HL-60/S4 (cell line): ENCODE data around the gene DLX5.
"Not testable (repeated sequence)": the region's sequence is repeated elsewhere in the genome, so short reads cannot be mapped to it uniquely, and the experiment has no call there.

ENCODE experiments used
- in situ Hi-C: fragments of 300-500 bp; cut with MboI; formaldehyde crosslinking; loops from 2 replicates; pipeline ENCODE4 v1.14.3; 2022; ENCODE audit warnings: low sequenced_read_pairs

The DLX5 gene

GRCh38 chr7:97024209-97025129 lies at the start of gene DLX5:
DLX5 (minus strand) TSS chr7:97024831; CDS start chr7:97024623, 208 bp downstream.
- in situ Hi-C loops: loop anchor here (25.0 kb wide), 1 partner anchor 1112 kb away; no protein-coding TSS in a partner anchor

GRCh38 chr7:97072025-97072424 lies 47.4 kb upstream of the DLX5 start:
- in situ Hi-C loops: not testable (repeated sequence)

- in situ Hi-C loops: no loop called here
Measured at GRCh38 chr7:97064972-97065587, 40.4 kb upstream of the DLX5 start.

- in situ Hi-C loops: no loop called here
Measured at GRCh38 chr7:97064020-97064419, 39.4 kb upstream of the DLX5 start.

- in situ Hi-C loops: loop anchor here (25.0 kb wide), 1 partner anchor 1131 kb away; no protein-coding TSS in a partner anchor
Measured at GRCh38 chr7:97043281-97043680, 18.6 kb upstream of the DLX5 start.

- in situ Hi-C loops: loop anchor here (25.0 kb wide), 1 partner anchor 1127 kb away; no protein-coding TSS in a partner anchor
Measured at GRCh38 chr7:97039374-97040065, 14.9 kb upstream of the DLX5 start.

- in situ Hi-C loops: loop anchor here (25.0 kb wide), 1 partner anchor 1122 kb away; no protein-coding TSS in a partner anchor
Measured at GRCh38 chr7:97034213-97034852, 9.7 kb upstream of the DLX5 start.

GRCh38 chr7:97027427-97028234 lies 3.0 kb upstream of the DLX5 start:
- in situ Hi-C loops: loop anchor here (25.0 kb wide), 1 partner anchor 1115 kb away; no protein-coding TSS in a partner anchor

GRCh38 chr7:97026715-97027426 lies 2.2 kb upstream of the DLX5 start:
- in situ Hi-C loops: loop anchor here (25.0 kb wide), 1 partner anchor 1115 kb away; no protein-coding TSS in a partner anchor

GRCh38 chr7:97025983-97026714 lies 1.5 kb upstream of the DLX5 start:
- in situ Hi-C loops: loop anchor here (25.0 kb wide), 1 partner anchor 1114 kb away; no protein-coding TSS in a partner anchor

GRCh38 chr7:97025130-97025499 lies 484 bp upstream of the DLX5 start:
- in situ Hi-C loops: loop anchor here (25.0 kb wide), 1 partner anchor 1113 kb away; no protein-coding TSS in a partner anchor

- in situ Hi-C loops: no loop called here
Measured at GRCh38 chr7:97022491-97023306, 1.9 kb downstream of the DLX5 start.

- in situ Hi-C loops: no loop called here
Measured at GRCh38 chr7:97021747-97022490, 2.7 kb downstream of the DLX5 start.

- in situ Hi-C loops: no loop called here
Measured at GRCh38 chr7:97020996-97021746, 3.5 kb downstream of the DLX5 start.

- in situ Hi-C loops: no loop called here
Measured at GRCh38 chr7:97020601-97020995, 4.0 kb downstream of the DLX5 start.

- in situ Hi-C loops: no loop called here
Measured at GRCh38 chr7:97019710-97020225, 4.9 kb downstream of the DLX5 start.
